ENCODE data around the gene CDK8.

The CDK8 gene

DNA sequence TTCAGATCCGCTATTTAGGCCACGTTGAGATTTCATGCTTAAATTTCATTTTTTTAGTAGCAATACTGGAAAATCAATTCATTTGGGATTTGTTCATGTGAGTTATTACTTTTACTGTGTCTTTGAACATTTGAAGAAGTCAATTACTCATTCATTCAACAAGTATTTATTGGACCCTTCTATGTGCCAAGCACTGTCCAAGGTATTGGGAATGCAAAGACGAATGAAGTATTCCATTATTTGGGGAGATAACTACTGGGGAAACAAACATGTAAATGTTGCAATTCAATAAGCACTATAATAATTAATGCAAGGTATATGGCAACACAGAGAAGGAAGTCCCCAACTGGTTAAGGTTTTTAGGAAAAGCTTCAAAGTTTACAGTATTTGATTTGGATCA is 5.7 kb downstream of the CDK8 start:
- Histone ChIP-seq H3K18ac (ENCODE audit: low read length) (no peak overlapping the region), H3K79me1 (ENCODE audit: low read length) (peaks cover 11% of the 10 kb centered on the region), H3K27me3 (ENCODE audit: insufficient read depth, low read length, poor library complexity) (no peaks in the 10 kb centered on the region), H2BK15ac (replicated peaks; ENCODE audit: low read depth) (no peak overlapping the region), H3K36me3 (ENCODE audit: control insufficient read depth, insufficient read depth, low read length) (no peaks in the 10 kb centered on the region), H2BK120ac (ENCODE audit: low read depth, low read length) (no peak overlapping the region), H3K4ac (ENCODE audit: low read depth, low read length) (no peak overlapping the region), H2BK5ac (ENCODE audit: low read length) (no peak overlapping the region), H3K27ac (ENCODE audit: low read depth, low read length) (no peak overlapping the region), H3K4me1 (ENCODE audit: control insufficient read depth, low read depth, low read length) (no peaks in the 10 kb centered on the region), H3K56ac (ENCODE audit: low read length) (no peak overlapping the region), H3K23ac (ENCODE audit: low read length) (no peak overlapping the region), H2AK5ac (ENCODE audit: low read length) (no peak overlapping the region), H3K9ac (ENCODE audit: low read length) (no peak overlapping the region), H3K79me2 (ENCODE audit: control insufficient read depth, insufficient read depth, low read length) (peaks cover 50% of the 10 kb centered on the region), H4K5ac (ENCODE audit: low read length) (no peak overlapping the region), H4K8ac (ENCODE audit: low read depth, low read length) (no peak overlapping the region), H3K4me2 (ENCODE audit: low read length) (no peak overlapping the region), H3K4me3 (ENCODE audit: low read length) (no peak overlapping the region)
- DNase-seq: no peak
- WGBS (ENCODE audit: extremely low coverage, insufficient coverage, low lambda C conversion rate): no CpG with 5 or more reads among the region's 3 CpGs

DNA sequence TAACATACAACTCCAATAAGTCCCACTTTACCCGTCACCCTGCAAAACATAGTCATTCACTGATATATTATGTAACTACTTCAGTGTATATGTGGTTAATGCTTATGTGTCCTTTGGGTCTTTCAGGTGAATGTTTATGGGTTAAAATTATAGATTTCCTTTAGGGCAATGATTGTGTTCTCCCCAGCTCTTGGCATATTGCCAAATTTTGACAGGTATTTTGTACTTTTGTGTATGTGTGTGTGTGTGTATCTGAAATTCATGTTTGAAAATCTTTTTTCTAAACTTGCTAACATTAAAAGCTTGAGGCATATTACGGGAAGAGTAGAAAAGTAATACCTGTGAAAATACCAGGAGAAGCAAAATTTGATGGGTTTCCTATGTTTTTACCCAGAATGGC is 8.2 kb downstream of the CDK8 start:
- H2BK120ac ChIP-seq (ENCODE audit: low read depth, low read length): no peak overlapping the region
- DNase-seq: no peak
- peaks cover 21% of the 10 kb centered on the region for H3K79me1 ChIP-seq (ENCODE audit: low read length)
- no peak overlapping the region for H2AK5ac ChIP-seq (ENCODE audit: low read length)
- no peak overlapping the region for H2BK15ac ChIP-seq (replicated peaks; ENCODE audit: low read depth)
- no peak overlapping the region for H3K9ac ChIP-seq (ENCODE audit: low read length)
- H3K4ac ChIP-seq (ENCODE audit: low read depth, low read length): no peak overlapping the region
- H3K4me1 ChIP-seq (ENCODE audit: control insufficient read depth, low read depth, low read length): no peaks in the 10 kb centered on the region
- no peak overlapping the region for H4K5ac ChIP-seq (ENCODE audit: low read length)
- H3K4me2 ChIP-seq (ENCODE audit: low read length): no peak overlapping the region
- H3K79me2 ChIP-seq (ENCODE audit: control insufficient read depth, insufficient read depth, low read length): peaks cover 54% of the 10 kb centered on the region
- H3K18ac ChIP-seq (ENCODE audit: low read length): no peak overlapping the region
- H3K23ac ChIP-seq (ENCODE audit: low read length): no peak overlapping the region
- no peak overlapping the region for H2BK5ac ChIP-seq (ENCODE audit: low read length)
- H3K56ac ChIP-seq (ENCODE audit: low read length): no peak overlapping the region
- H3K27ac ChIP-seq (ENCODE audit: low read depth, low read length): no peak overlapping the region
- no peaks in the 10 kb centered on the region for H3K27me3 ChIP-seq (ENCODE audit: insufficient read depth, low read length, poor library complexity)
- H3K36me3 ChIP-seq (ENCODE audit: control insufficient read depth, insufficient read depth, low read length): no peaks in the 10 kb centered on the region
- WGBS (ENCODE audit: extremely low coverage, insufficient coverage, low lambda C conversion rate): 100% methylated on average over 1 of the region's 2 CpGs
- no peak overlapping the region for H3K4me3 ChIP-seq (ENCODE audit: low read length)
- H4K8ac ChIP-seq (ENCODE audit: low read depth, low read length): no peak overlapping the region

DNA sequence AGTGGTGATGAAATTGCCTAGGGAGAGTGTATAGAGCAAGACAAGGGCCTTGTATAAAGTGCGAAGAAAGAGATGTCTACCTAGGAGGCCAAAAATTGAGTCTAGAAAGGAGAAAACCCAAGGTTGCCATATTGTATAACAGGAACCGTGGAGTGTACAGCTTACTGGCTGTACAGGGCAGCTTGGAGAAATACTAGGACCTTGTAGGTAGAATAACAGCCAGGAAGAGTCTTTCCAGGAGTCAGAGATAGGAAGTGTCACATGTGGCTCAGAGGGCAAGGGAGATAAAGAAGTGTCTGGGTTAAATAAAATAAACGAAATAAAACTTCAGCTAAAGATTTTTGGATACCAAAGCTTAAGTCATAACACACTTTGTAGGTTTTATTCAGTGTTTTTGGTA is 12.4 kb downstream of the CDK8 start:
- Histone ChIP-seq H3K4me2 (ENCODE audit: low read length) (no peak overlapping the region), H3K79me1 (ENCODE audit: low read length) (peaks cover 20% of the 10 kb centered on the region), H3K4me3 (ENCODE audit: low read length) (no peak overlapping the region), H3K27ac (ENCODE audit: low read depth, low read length) (no peak overlapping the region), H3K79me2 (ENCODE audit: control insufficient read depth, insufficient read depth, low read length) (peaks cover 48% of the 10 kb centered on the region), H3K9ac (ENCODE audit: low read length) (no peak overlapping the region), H4K8ac (ENCODE audit: low read depth, low read length) (no peak overlapping the region), H3K36me3 (ENCODE audit: control insufficient read depth, insufficient read depth, low read length) (no peaks in the 10 kb centered on the region), H2BK5ac (ENCODE audit: low read length) (no peak overlapping the region), H3K56ac (ENCODE audit: low read length) (no peak overlapping the region), H3K23ac (ENCODE audit: low read length) (no peak overlapping the region), H3K18ac (ENCODE audit: low read length) (no peak overlapping the region), H3K4me1 (ENCODE audit: control insufficient read depth, low read depth, low read length) (no peaks in the 10 kb centered on the region), H2BK15ac (replicated peaks; ENCODE audit: low read depth) (no peak overlapping the region), H4K5ac (ENCODE audit: low read length) (no peak overlapping the region), H2BK120ac (ENCODE audit: low read depth, low read length) (no peak overlapping the region), H2AK5ac (ENCODE audit: low read length) (no peak overlapping the region), H3K4ac (ENCODE audit: low read depth, low read length) (no peak overlapping the region), H3K27me3 (ENCODE audit: insufficient read depth, low read length, poor library complexity) (no peaks in the 10 kb centered on the region)
- WGBS (ENCODE audit: extremely low coverage, insufficient coverage, low lambda C conversion rate): no CpG with 5 or more reads among the region's 3 CpGs
- no peak for DNase-seq

DNA sequence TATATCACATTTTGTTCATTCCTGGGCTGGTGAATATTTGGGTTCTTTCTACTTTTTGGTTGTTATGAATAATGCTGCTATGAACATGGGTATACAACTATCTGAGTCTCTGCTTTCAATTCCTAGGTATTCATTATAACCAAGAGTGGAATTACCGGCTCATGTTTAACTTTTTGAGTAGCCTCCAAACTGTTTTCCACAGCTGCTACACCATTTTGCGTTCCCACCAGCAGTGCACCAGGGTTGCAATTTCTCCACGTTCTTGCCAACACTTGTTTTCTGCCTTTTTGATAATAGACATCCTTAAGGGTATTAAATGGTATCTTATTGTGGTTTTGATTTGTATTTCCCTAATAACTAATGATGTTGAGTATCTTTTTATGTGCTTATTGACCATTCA is 16.8 kb downstream of the CDK8 start:
- H3K23ac ChIP-seq (ENCODE audit: low read length): no peak overlapping the region
- H3K4me1 ChIP-seq (ENCODE audit: control insufficient read depth, low read depth, low read length): no peaks in the 10 kb centered on the region
- no peak overlapping the region for H3K4me3 ChIP-seq (ENCODE audit: low read length)
- H4K8ac ChIP-seq (ENCODE audit: low read depth, low read length): no peak overlapping the region
- no peak overlapping the region for H3K56ac ChIP-seq (ENCODE audit: low read length)
- no peak overlapping the region for H3K4ac ChIP-seq (ENCODE audit: low read depth, low read length)
- H3K36me3 ChIP-seq (ENCODE audit: control insufficient read depth, insufficient read depth, low read length): no peaks in the 10 kb centered on the region
- H3K9ac ChIP-seq (ENCODE audit: low read length): no peak overlapping the region
- no peak overlapping the region for H2BK15ac ChIP-seq (replicated peaks; ENCODE audit: low read depth)
- DNase-seq: no peak
- H3K27me3 ChIP-seq (ENCODE audit: insufficient read depth, low read length, poor library complexity): no peaks in the 10 kb centered on the region
- no peak overlapping the region for H2BK120ac ChIP-seq (ENCODE audit: low read depth, low read length)
- H4K5ac ChIP-seq (ENCODE audit: low read length): no peak overlapping the region
- H3K18ac ChIP-seq (ENCODE audit: low read length): no peak overlapping the region
- no CpG with 5 or more reads among the region's 3 CpGs for WGBS (ENCODE audit: extremely low coverage, insufficient coverage, low lambda C conversion rate)
- no peak overlapping the region for H2BK5ac ChIP-seq (ENCODE audit: low read length)
- H2AK5ac ChIP-seq (ENCODE audit: low read length): no peak overlapping the region
- no peak overlapping the region for H3K4me2 ChIP-seq (ENCODE audit: low read length)
- H3K27ac ChIP-seq (ENCODE audit: low read depth, low read length): no peak overlapping the region
- H3K79me2 ChIP-seq (ENCODE audit: control insufficient read depth, insufficient read depth, low read length): peaks cover 34% of the 10 kb centered on the region
- peaks cover 16% of the 10 kb centered on the region for H3K79me1 ChIP-seq (ENCODE audit: low read length)

DNA sequence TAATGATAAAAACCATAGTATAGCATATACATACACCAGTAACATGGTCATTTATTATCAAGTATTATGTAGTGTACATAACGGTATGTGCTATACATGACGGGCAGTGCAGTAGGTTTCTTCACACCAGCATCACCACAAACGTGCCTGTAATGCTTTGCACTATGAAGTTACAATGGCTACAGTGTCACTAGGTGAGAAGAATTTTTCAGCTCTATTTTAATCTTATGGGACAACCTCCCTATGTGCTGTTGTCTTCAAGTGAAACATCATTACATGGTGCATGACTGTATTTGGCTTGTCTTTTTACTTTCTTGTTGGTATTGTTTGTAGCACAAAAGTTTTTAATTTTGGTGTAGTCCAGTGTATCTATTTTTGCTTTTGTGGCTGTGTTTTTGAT is 18.7 kb downstream of the CDK8 start:
- Histone ChIP-seq H2BK120ac (ENCODE audit: low read depth, low read length) (no peak overlapping the region), H3K9ac (ENCODE audit: low read length) (no peak overlapping the region), H3K4ac (ENCODE audit: low read depth, low read length) (no peak overlapping the region), H3K4me3 (ENCODE audit: low read length) (no peak overlapping the region), H3K36me3 (ENCODE audit: control insufficient read depth, insufficient read depth, low read length) (no peaks in the 10 kb centered on the region), H3K23ac (ENCODE audit: low read length) (no peak overlapping the region), H4K8ac (ENCODE audit: low read depth, low read length) (no peak overlapping the region), H3K56ac (ENCODE audit: low read length) (no peak overlapping the region), H3K79me1 (ENCODE audit: low read length) (peaks cover 10% of the 10 kb centered on the region), H3K27me3 (ENCODE audit: insufficient read depth, low read length, poor library complexity) (no peaks in the 10 kb centered on the region), H2BK5ac (ENCODE audit: low read length) (no peak overlapping the region), H3K79me2 (ENCODE audit: control insufficient read depth, insufficient read depth, low read length) (peaks cover 26% of the 10 kb centered on the region), H2BK15ac (replicated peaks; ENCODE audit: low read depth) (no peak overlapping the region), H3K27ac (ENCODE audit: low read depth, low read length) (no peak overlapping the region), H3K4me1 (ENCODE audit: control insufficient read depth, low read depth, low read length) (no peaks in the 10 kb centered on the region), H4K5ac (ENCODE audit: low read length) (no peak overlapping the region), H3K4me2 (ENCODE audit: low read length) (no peak overlapping the region), H2AK5ac (ENCODE audit: low read length) (no peak overlapping the region), H3K18ac (ENCODE audit: low read length) (no peak overlapping the region)
- WGBS (ENCODE audit: extremely low coverage, insufficient coverage, low lambda C conversion rate): no CpG with 5 or more reads among the region's 3 CpGs
- no peak for DNase-seq

DNA sequence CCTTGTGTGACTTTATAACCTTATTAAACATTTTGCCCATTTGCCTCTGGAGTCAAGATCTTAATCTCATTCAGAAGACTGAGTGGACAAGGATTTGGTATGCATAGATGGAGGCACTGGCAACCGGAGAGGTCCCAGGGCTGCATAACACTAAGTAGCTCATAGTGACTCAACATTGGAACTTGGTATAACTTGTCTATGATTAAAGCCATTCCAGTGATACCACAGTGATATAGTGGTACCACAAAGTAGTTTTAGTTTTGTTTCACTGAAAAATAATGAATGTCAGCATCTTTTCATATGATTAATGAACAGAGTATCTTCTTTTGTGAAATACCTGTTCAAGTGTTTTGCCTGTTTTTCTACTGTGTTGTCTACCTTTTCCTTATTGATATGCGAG is 26.4 kb downstream of the CDK8 start:
- Histone ChIP-seq H2AK5ac (ENCODE audit: low read length) (no peak overlapping the region), H3K4me2 (ENCODE audit: low read length) (no peak overlapping the region), H4K8ac (ENCODE audit: low read depth, low read length) (no peak overlapping the region), H3K27ac (ENCODE audit: low read depth, low read length) (no peak overlapping the region), H3K23ac (ENCODE audit: low read length) (no peak overlapping the region), H3K4ac (ENCODE audit: low read depth, low read length) (no peak overlapping the region), H2BK15ac (replicated peaks; ENCODE audit: low read depth) (no peak overlapping the region), H3K9ac (ENCODE audit: low read length) (no peak overlapping the region), H3K56ac (ENCODE audit: low read length) (no peak overlapping the region), H2BK5ac (ENCODE audit: low read length) (no peak overlapping the region), H3K79me2 (ENCODE audit: control insufficient read depth, insufficient read depth, low read length) (peaks cover 4% of the 10 kb centered on the region), H3K79me1 (ENCODE audit: low read length) (peaks cover 9% of the 10 kb centered on the region), H3K36me3 (ENCODE audit: control insufficient read depth, insufficient read depth, low read length) (no peaks in the 10 kb centered on the region), H4K5ac (ENCODE audit: low read length) (no peak overlapping the region), H2BK120ac (ENCODE audit: low read depth, low read length) (no peak overlapping the region), H3K27me3 (ENCODE audit: insufficient read depth, low read length, poor library complexity) (no peaks in the 10 kb centered on the region), H3K4me1 (ENCODE audit: control insufficient read depth, low read depth, low read length) (no peaks in the 10 kb centered on the region), H3K18ac (ENCODE audit: low read length) (no peak overlapping the region), H3K4me3 (ENCODE audit: low read length) (no peak overlapping the region)
- whole genome bisulfite sequencing (ENCODE audit: extremely low coverage, insufficient coverage, low lambda C conversion rate): no CpG with 5 or more reads among the region's 2 CpGs
- DNase-seq: no peak
